ENCODE measurements around the gene ARHGAP26. TPM values are rescaled to one million over a fixed set of nuclear protein-coding genes. Genes with fewer than 3 reads are reported as not detected.

Gene ARHGAP26
- total and polyA plus RNA-seq, 2 donors (not counting 3 experiments of a cell fraction or from before 2014, with no cell fraction given), result 3.1 to 16.2 TPM

DNA sequence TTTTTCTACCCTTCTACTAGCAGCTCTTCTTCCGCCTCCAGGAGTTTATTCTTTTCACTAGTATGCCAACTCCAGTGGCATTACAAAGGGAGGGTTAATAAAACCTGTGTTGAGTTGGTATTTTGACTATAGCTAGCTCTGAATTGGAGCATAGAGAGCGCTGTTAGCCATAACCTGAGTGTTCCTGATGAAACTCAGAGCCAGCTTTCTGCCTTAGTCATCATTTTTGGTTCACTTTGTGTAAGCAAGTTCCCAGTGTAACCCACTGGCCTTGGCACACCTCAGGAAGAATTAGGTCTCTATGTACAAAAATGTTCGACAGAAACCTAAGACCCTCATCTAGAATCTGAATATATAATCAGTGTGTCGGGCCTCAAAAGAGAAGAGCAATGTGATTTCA lies 394.4 kb downstream of the ARHGAP26 start:
- intact Hi-C loops (cut with micrococcal nuclease), result no loop called here

DNA sequence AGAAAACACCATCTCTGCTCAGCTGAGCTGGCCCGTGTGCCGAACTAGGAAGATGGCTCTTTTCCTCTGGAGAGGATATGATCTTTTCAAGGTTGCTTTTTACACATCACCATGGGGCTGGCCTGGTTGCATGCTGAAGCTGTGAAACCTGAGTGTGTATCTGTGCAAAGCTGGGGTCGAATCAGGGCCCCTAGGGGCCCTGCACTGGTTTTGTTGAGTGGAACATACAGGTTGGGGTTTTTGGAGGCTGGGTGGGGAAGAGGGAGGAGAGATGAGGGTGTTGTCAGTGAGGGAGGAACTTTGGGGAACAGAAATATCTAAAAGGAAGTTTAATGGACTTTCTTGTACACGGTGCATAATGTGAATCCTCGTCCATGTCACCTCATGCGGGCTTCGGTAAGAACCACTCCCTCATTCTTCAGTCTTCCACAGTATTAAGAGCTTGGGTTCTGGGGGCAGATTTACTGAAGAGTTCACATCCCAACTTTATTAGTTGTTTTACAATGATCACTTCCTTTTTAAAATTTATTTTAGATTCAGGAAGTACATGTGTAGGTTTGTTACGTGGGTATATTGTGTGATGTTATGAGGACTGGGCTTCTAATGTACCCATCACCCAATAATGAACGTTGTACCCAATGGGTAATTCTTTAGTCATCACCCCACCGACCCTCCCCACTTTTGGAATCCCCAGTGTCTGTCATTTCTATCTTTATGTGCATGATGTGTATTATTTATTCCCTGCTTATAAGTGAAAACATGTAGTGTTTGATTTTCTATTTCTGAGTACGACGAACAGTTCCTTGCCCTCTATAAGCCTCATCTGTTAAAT lies 395.1 kb downstream of the ARHGAP26 start:
- no peak overlapping the region for H3K4me3 ChIP-seq (replicated peaks in 1 of 3; ENCODE audit: insufficient read depth in 1 of 3, low read depth in 1 of 3, low read length in 3 of 3)
- H2AFZ ChIP-seq (ENCODE audit: low read depth, low read length), result no peak overlapping the region
- DNase-seq (ENCODE audit: low read depth, low spot score), result no peak
- H3K9me1 ChIP-seq (replicated peaks; ENCODE audit: control insufficient read depth, extremely low read depth, insufficient read depth, low read length), result no peaks in the 10 kb centered on the region
- no peak for FAIRE-seq
- no peaks in the 10 kb centered on the region for H3K4me1 ChIP-seq (ENCODE audit: control insufficient read depth, extremely low read depth, insufficient read depth, low read length)
- BruUV-seq (replicated peaks), result no TSS peak
- H4K20me1 ChIP-seq (replicated peaks; ENCODE audit: control insufficient read depth, extremely low read depth, insufficient read depth, low read length), result no peaks in the 10 kb centered on the region
- ChIA-PET POLR2A (no interaction called here), CTCF (no interaction called here)
- H3K9ac ChIP-seq (replicated peaks; ENCODE audit: extremely low read depth, insufficient read depth, low read length), result no peak overlapping the region
- intact Hi-C loops (cut with micrococcal nuclease), result no loop called here
- H3K79me2 ChIP-seq (ENCODE audit: control insufficient read depth, insufficient read depth, low read length), result no peaks in the 10 kb centered on the region
- H3K9me3 ChIP-seq (replicated peaks; ENCODE audit: control insufficient read depth, insufficient read depth, low read length), result no peaks in the 10 kb centered on the region
- no peaks in the 10 kb centered on the region for H3K27me3 ChIP-seq (ENCODE audit: control insufficient read depth in 2 of 2, insufficient read depth in 2 of 2, low read length in 2 of 2)
- dilution Hi-C loops (cut with MboI; ENCODE audit: extremely low pct_ligation_motif_present, low sequenced_read_pairs), result no loop called here
- no peak overlapping the region for H3K27ac ChIP-seq (ENCODE audit: insufficient read depth, low read depth, low read length)
- no peaks in the 10 kb centered on the region for H3K36me3 ChIP-seq (ENCODE audit: control insufficient read depth in 2 of 2, extremely low read depth in 1 of 2, insufficient read depth in 2 of 2, low read length in 2 of 2)
- TF ChIP-seq MYC (IDR thresholded peaks at IDR 0.05; ENCODE audit: low read depth, low read length) (no peak), EZH2 (IDR thresholded peaks at IDR 0.05; ENCODE audit: borderline replicate concordance, low read depth, low read length, severe bottlenecking) (no peak), GATA2 (IDR thresholded peaks at IDR 0.05; ENCODE audit: insufficient read depth, insufficient read length, low read depth, low read length) (no peak), POLR2AphosphoS5 (IDR thresholded peaks at IDR 0.05; ENCODE audit: insufficient read depth, low read depth, low read length) (no peak), POLR2A (IDR thresholded peaks at IDR 0.05; ENCODE audit: low read depth, low read length) (no peak), FOS (IDR thresholded peaks at IDR 0.05; ENCODE audit: borderline replicate concordance, insufficient read depth, low read length) (no peak), JUN (IDR thresholded peaks at IDR 0.05; ENCODE audit: borderline replicate concordance, insufficient read depth, insufficient read length, low read depth) (no peak)
- TF ChIP-seq, protein P1, sequence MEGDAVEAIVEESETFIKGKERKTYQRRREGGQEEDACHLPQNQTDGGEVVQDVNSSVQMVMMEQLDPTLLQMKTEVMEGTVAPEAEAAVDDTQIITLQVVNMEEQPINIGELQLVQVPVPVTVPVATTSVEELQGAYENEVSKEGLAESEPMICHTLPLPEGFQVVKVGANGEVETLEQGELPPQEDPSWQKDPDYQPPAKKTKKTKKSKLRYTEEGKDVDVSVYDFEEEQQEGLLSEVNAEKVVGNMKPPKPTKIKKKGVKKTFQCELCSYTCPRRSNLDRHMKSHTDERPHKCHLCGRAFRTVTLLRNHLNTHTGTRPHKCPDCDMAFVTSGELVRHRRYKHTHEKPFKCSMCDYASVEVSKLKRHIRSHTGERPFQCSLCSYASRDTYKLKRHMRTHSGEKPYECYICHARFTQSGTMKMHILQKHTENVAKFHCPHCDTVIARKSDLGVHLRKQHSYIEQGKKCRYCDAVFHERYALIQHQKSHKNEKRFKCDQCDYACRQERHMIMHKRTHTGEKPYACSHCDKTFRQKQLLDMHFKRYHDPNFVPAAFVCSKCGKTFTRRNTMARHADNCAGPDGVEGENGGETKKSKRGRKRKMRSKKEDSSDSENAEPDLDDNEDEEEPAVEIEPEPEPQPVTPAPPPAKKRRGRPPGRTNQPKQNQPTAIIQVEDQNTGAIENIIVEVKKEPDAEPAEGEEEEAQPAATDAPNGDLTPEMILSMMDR (IDR thresholded peaks at IDR 0.05; ENCODE audit: extremely low read depth in 1 of 2, insufficient read depth in 1 of 2, low read depth in 1 of 2, low read length in 2 of 2), result no peak
- TF ChIP-seq, protein P2, sequence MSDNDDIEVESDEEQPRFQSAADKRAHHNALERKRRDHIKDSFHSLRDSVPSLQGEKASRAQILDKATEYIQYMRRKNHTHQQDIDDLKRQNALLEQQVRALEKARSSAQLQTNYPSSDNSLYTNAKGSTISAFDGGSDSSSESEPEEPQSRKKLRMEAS (IDR thresholded peaks at IDR 0.05; ENCODE audit: insufficient read depth, insufficient read length), result no peak
- no peak overlapping the region for H3K4me2 ChIP-seq (ENCODE audit: insufficient read depth, low read length)

More for the DNA sequence above, 394.4 kb downstream of the ARHGAP26 start:
- Histone ChIP-seq H3K79me2 (ENCODE audit: control insufficient read depth, insufficient read depth, low read length) (no peaks in the 10 kb centered on the region), H3K4me3 (replicated peaks in 1 of 3; ENCODE audit: insufficient read depth in 1 of 3, low read depth in 1 of 3, low read length in 3 of 3) (no peak overlapping the region), H3K9ac (replicated peaks; ENCODE audit: extremely low read depth, insufficient read depth, low read length) (no peak overlapping the region), H3K4me2 (ENCODE audit: insufficient read depth, low read length) (no peak overlapping the region), H3K9me3 (replicated peaks; ENCODE audit: control insufficient read depth, insufficient read depth, low read length) (no peaks in the 10 kb centered on the region), H3K9me1 (replicated peaks; ENCODE audit: control insufficient read depth, extremely low read depth, insufficient read depth, low read length) (no peaks in the 10 kb centered on the region), H3K4me1 (ENCODE audit: control insufficient read depth, extremely low read depth, insufficient read depth, low read length) (no peaks in the 10 kb centered on the region), H2AFZ (ENCODE audit: low read depth, low read length) (no peak overlapping the region), H4K20me1 (replicated peaks; ENCODE audit: control insufficient read depth, extremely low read depth, insufficient read depth, low read length) (no peaks in the 10 kb centered on the region), H3K27me3 (ENCODE audit: control insufficient read depth in 2 of 2, insufficient read depth in 2 of 2, low read length in 2 of 2) (no peaks in the 10 kb centered on the region), H3K36me3 (ENCODE audit: control insufficient read depth in 2 of 2, extremely low read depth in 1 of 2, insufficient read depth in 2 of 2, low read length in 2 of 2) (no peaks in the 10 kb centered on the region), H3K27ac (ENCODE audit: insufficient read depth, low read depth, low read length) (no peak overlapping the region)
- BruUV-seq (replicated peaks), result no TSS peak
- CTCF ChIA-PET, result interaction anchor here (0.9 kb wide), 1 partner anchor 9 kb away, joined by 3 read pairs; no protein-coding TSS in a partner anchor
- POLR2A ChIA-PET, result no interaction called here
- dilution Hi-C loops (cut with MboI; ENCODE audit: extremely low pct_ligation_motif_present, low sequenced_read_pairs), result no loop called here
- no peak for DNase-seq (ENCODE audit: low read depth, low spot score)
- FAIRE-seq, result peak; percentile 47
- TF ChIP-seq, protein P2 (IDR thresholded peaks at IDR 0.05; ENCODE audit: insufficient read depth, insufficient read length), result no peak
